Neural cell (in vitro differentiated cells): Measurements from ENCODE around the gene PERM1. TPM values are rescaled to one million over a fixed set of nuclear protein-coding genes. Genes with fewer than 3 reads are reported as not detected.

Experiments used
- H2AFZ ChIP-seq: fragments of 200-600, 300-800 bp; sonication (generic), shearing (Covaris generic); 2 replicates; pipeline ENCODE4 v1.6.0; 2014; ENCODE audit warnings: low read depth, mild to moderate bottlenecking, antibody characterized with exemption, low read length, moderate library complexity
- H3F3A ChIP-seq: fragments of 200-600 bp; shearing (Covaris generic); 2 replicates; pipeline ENCODE4 v1.6.1; 2016; ENCODE audit warnings: mild to moderate bottlenecking, moderate library complexity, mixed read lengths, antibody characterized with exemption, low read length; ENCODE audit not compliant: insufficient read depth, poor library complexity, severe bottlenecking
- H3K27ac ChIP-seq: fragments of 200-600, 300-800 bp; sonication (generic), shearing (Covaris generic); 2 replicates; pipeline ENCODE4 v1.5.1; 2014; ENCODE audit warnings: mild to moderate bottlenecking, low read length, moderate library complexity
- H3K27me3 ChIP-seq: fragments of 300-800, 200-600 bp; sonication (generic), shearing (Covaris generic); 2 replicates; pipeline ENCODE4 v1.6.0; 2014; ENCODE audit warnings: mild to moderate bottlenecking, low read depth, low read length, moderate library complexity; ENCODE audit not compliant: insufficient read depth
- H3K36me3 ChIP-seq: fragments of 300-800, 200-600 bp; sonication (generic), shearing (Covaris generic); 2 replicates; pipeline ENCODE4 v1.5.1; 2014; ENCODE audit warnings: mild to moderate bottlenecking, antibody characterized with exemption, low read length, moderate library complexity; ENCODE audit not compliant: insufficient read depth
- H3K4me2 ChIP-seq: fragments of 300-800, 200-600 bp; sonication (generic), shearing (Covaris generic); 2 replicates; pipeline ENCODE4 v1.6.0; 2014; ENCODE audit warnings: mild to moderate bottlenecking, low read length
- H3K4me3 ChIP-seq: fragments of 300-800, 200-600 bp; sonication (generic), shearing (Covaris generic); 2 replicates; pipeline ENCODE4 v1.5.1; 2014; ENCODE audit warnings: mild to moderate bottlenecking, low read length, moderate library complexity
- H3K79me2 ChIP-seq: fragments of 200-600 bp; shearing (Covaris generic); replicated peaks from 2 replicates; pipeline ENCODE4 v1.6.0; 2014; ENCODE audit warnings: mild to moderate bottlenecking, low read length, moderate library complexity; ENCODE audit not compliant: insufficient read depth
- H3K9ac ChIP-seq: fragments of 300-800, 200-600 bp; sonication (generic), shearing (Covaris generic); 2 replicates; pipeline ENCODE4 v1.6.1; 2016; ENCODE audit warnings: mild to moderate bottlenecking, low read length, mixed read lengths
- H3K9me2 ChIP-seq: fragments of 200-600 bp; shearing (Covaris generic); 2 replicates; pipeline ENCODE4 v1.6.1; 2016; ENCODE audit warnings: mild to moderate bottlenecking, low read length, mixed read lengths; ENCODE audit not compliant: insufficient read depth
- H3K9me3 ChIP-seq: fragments of 200-600, 300-800 bp; sonication (generic), shearing (Covaris generic); 2 replicates; pipeline ENCODE4 v1.6.1; 2016; ENCODE audit warnings: mild to moderate bottlenecking, mixed run types, low read length, moderate library complexity, mixed read lengths
- H4K20me1 ChIP-seq: fragments of 200-600 bp; shearing (Covaris generic); 2 replicates; pipeline ENCODE4 v1.6.1; 2016; ENCODE audit warnings: mild to moderate bottlenecking, mixed run types; ENCODE audit not compliant: insufficient read depth
- CTCF ChIP-seq: fragments of 450-650 bp; IDR thresholded peaks from 2 replicates; pipeline ENCODE4 v1.5.1; 2014; ENCODE audit warnings: antibody characterized with exemption, mild to moderate bottlenecking, moderate library complexity; ENCODE audit not compliant: poor library complexity, severe bottlenecking
- EP300 ChIP-seq: fragments of 450-650 bp; conservative IDR thresholded peaks from 2 replicates; pipeline ENCODE4 v1.6.1; 2014; ENCODE audit warnings: antibody characterized with exemption, mild to moderate bottlenecking, moderate library complexity; ENCODE audit not compliant: poor library complexity, severe bottlenecking
- EZH2 ChIP-seq: fragments of 200-600, 300-800 bp; shearing (Covaris generic), sonication (generic); IDR thresholded peaks from 2 replicates; pipeline ENCODE4 v1.6.1; 2014; ENCODE audit warnings: antibody characterized with exemption, low read length, borderline replicate concordance, mild to moderate bottlenecking; ENCODE audit not compliant: insufficient read depth, poor library complexity, severe bottlenecking
- MXI1 ChIP-seq: fragments of 450-650 bp; conservative IDR thresholded peaks from 2 replicates; pipeline ENCODE4 v1.6.1; 2014; ENCODE audit warnings: antibody characterized with exemption, mild to moderate bottlenecking; ENCODE audit not compliant: poor library complexity, severe bottlenecking
- POLR2AphosphoS5 ChIP-seq: IDR thresholded peaks from 2 replicates; pipeline ENCODE4 v1.6.1; 2012
- RAD21 ChIP-seq: fragments of 450-650 bp; conservative IDR thresholded peaks from 2 replicates; pipeline ENCODE4 v1.6.1; 2014; ENCODE audit warnings: antibody characterized with exemption, mild to moderate bottlenecking, moderate library complexity
- REST ChIP-seq: IDR thresholded peaks from 2 replicates; pipeline ENCODE4 v1.6.1; 2012; ENCODE audit warnings: borderline replicate concordance
- SMC3 ChIP-seq: fragments of 450-650 bp; conservative IDR thresholded peaks from 2 replicates; pipeline ENCODE4 v1.6.1; 2014; ENCODE audit warnings: antibody characterized with exemption, mild to moderate bottlenecking, moderate library complexity; ENCODE audit not compliant: poor library complexity
- TAF1 ChIP-seq: IDR thresholded peaks from 2 replicates; pipeline ENCODE4 v1.6.1; 2012; ENCODE audit warnings: low read depth
- polyA plus RNA-seq: library from polyadenylated mRNA; depleted of rRNA; stranded (reverse); fragments of >200 nt; gene quantifications from 2 replicates; pipeline ENCODE4 v1.2.3, GENCODE V29; 2014

Gene PERM1
- polyA plus RNA-seq, 1 donor from 2014 or later: not detected

- no peaks in the 10 kb centered on the region for H3K9me3 ChIP-seq
- H3K27me3 ChIP-seq: no peaks in the 10 kb centered on the region
- H3F3A ChIP-seq: no peaks in the 10 kb centered on the region
- H3K79me2 ChIP-seq: peaks cover 4% of the 10 kb centered on the region
- H4K20me1 ChIP-seq: no peaks in the 10 kb centered on the region
- H3K4me3 ChIP-seq: no peak overlapping the region
- H3K36me3 ChIP-seq: no peaks in the 10 kb centered on the region
- H3K27ac ChIP-seq: no peak overlapping the region
- no peak overlapping the region for H2AFZ ChIP-seq
- H3K9me2 ChIP-seq: no peaks in the 10 kb centered on the region
- H3K4me2 ChIP-seq: no peak overlapping the region
- TF ChIP-seq POLR2AphosphoS5 (no peak), EP300 (no peak), EZH2 (no peak), RAD21 (no peak), TAF1 (no peak), SMC3 (no peak), CTCF (no peak), REST (no peak), MXI1 (no peak)
- no peak overlapping the region for H3K9ac ChIP-seq
Observed at GRCh38 chr1:1004780-1005697, 23.1 kb upstream of the PERM1 start.

GRCh38 chr1:1004420-1004779 is 22.5 kb upstream of the PERM1 start:
- Histone ChIP-seq H3K79me2 (peaks cover 4% of the 10 kb centered on the region), H3K27ac (no peak overlapping the region), H3K9me2 (no peaks in the 10 kb centered on the region), H3F3A (no peaks in the 10 kb centered on the region), H2AFZ (no peak overlapping the region), H3K9me3 (no peaks in the 10 kb centered on the region), H4K20me1 (no peaks in the 10 kb centered on the region), H3K4me3 (no peak overlapping the region), H3K9ac (no peak overlapping the region), H3K4me2 (no peak overlapping the region), H3K27me3 (no peaks in the 10 kb centered on the region), H3K36me3 (no peaks in the 10 kb centered on the region)
- TF ChIP-seq REST (no peak), RAD21 (no peak), EZH2 (no peak)
